ENCODE data around the gene ALG14.
"Not testable (repeated sequence)": the region's sequence is repeated elsewhere in the genome, so short reads cannot be mapped to it uniquely, and the experiment has no call there.

ALG14 gene

GRCh38 chr1:95088303-95088702 lies 15.6 kb upstream of the ALG14 start:
- no peak for DNase-seq (ENCODE audit: low read depth, low spot score)

GRCh38 chr1:95086949-95087533 lies 14.3 kb upstream of the ALG14 start:
- peak; percentile 62 for DNase-seq (ENCODE audit: low read depth, low spot score)

DNA sequence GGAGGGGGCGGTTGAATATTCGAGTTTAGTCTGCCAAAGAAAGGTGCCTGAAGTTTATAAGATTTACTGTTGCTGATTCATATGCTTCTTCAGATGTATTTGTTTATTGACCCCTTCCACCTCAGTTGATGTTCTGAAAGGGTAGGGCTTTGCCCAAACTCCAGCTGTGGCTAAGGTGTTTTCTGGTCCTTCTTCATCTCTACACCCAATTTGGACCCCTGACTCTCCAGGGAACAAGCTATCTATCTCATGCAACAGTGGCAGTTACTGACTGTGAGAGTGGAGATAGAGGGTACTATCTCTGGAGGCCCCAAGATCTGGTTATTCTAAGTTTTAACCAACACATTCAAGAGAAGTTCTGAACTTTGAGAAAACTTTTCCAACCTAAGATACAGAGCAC lies 12.6 kb upstream of the ALG14 start:
- DNase-seq (ENCODE audit: low read depth, low spot score), result no peak

- DNase-seq (ENCODE audit: low read depth, low spot score), result peak; percentile 34
These were observed 11.8 kb upstream of the ALG14 start for GRCh38 chr1:95084317-95085176.

GRCh38 chr1:95080879-95081278 lies 8.1 kb upstream of the ALG14 start:
- DNase-seq (ENCODE audit: low read depth, low spot score), result no peak

GRCh38 chr1:95080446-95080845 lies 7.7 kb upstream of the ALG14 start:
- DNase-seq (ENCODE audit: low read depth, low spot score), result no peak

- DNase-seq (ENCODE audit: low read depth, low spot score), result no peak
These were observed 3.3 kb upstream of the ALG14 start for GRCh38 chr1:95076034-95076433.

GRCh38 chr1:95073446-95073845 lies 695 bp upstream of the ALG14 start:
- no peak for DNase-seq (ENCODE audit: low read depth, low spot score)

GRCh38 chr1:95072117-95072516 lies 634 bp downstream of the ALG14 start:
- DNase-seq (ENCODE audit: low read depth, low spot score), result no peak

DNA sequence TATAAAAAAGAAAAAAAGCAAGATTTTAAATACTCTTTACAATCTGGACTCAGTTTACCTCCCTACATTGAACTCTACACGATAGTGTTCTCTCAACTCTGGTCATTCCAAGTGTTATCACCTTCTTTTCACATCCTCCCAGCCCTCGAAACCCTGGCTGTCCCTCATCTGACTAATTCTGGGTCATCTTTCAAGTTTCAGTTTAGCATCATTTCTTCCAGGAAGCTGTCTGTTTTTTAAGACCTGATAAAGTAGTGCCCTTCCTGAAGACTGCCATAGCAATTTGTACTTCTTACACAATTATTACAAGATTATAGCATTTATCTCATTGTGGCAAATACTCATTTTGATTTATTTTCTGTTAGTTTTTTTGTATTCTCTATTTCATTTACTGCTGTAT lies 1.2 kb downstream of the ALG14 start:
- DNase-seq (ENCODE audit: low read depth, low spot score), result no peak

- DNase-seq (ENCODE audit: low read depth, low spot score), result no peak
These were observed 3.0 kb downstream of the ALG14 start for GRCh38 chr1:95069710-95070093.

GRCh38 chr1:95068956-95069709 lies 3.6 kb downstream of the ALG14 start:
- DNase-seq (ENCODE audit: low read depth, low spot score), result no peak

DNA sequence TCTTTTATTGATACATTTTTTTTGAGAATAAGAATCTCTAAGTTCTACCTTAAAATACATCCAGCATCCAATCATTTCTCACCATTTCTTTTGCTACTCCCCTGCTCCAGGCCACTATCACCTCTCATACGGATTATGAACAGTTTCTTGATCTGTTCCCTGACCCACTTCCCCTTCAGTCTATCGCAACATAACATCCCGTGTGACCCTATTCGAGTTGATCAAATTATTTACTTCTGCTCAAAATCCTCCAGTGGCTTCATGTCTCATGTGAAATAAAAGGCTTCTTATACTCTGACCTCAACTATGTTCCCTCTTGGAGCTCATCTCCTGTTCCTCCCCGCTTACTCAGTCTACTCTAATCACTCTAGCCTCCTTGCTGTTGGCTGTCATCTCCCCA lies 5.2 kb downstream of the ALG14 start:
- no peak for DNase-seq (ENCODE audit: low read depth, low spot score)

DNA sequence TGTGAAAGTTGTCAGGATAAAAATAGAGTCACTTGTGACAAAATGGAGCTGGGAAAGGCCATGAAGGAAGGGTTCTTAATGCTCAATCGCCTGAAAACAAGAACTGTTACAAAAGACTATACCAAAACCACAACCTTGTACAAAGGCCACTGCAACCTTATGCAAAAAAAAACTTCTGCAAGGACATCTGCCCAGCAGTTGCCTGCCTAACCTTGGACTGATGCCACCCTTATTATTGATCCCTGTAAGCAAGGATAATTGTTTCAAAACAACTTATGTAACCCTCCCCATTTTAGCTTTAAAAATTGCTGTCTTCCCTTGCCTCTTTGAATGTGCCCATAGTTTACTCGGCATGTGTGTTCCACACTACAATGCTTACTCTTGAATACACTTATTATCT lies 5.7 kb downstream of the ALG14 start:
- DNase-seq (ENCODE audit: low read depth, low spot score), result no peak

- DNase-seq (ENCODE audit: low read depth, low spot score), result no peak
These were observed 11.2 kb downstream of the ALG14 start for GRCh38 chr1:95061445-95062006.

GRCh38 chr1:95058974-95059373 lies 13.8 kb downstream of the ALG14 start:
- no peak for DNase-seq (ENCODE audit: low read depth, low spot score)

DNA sequence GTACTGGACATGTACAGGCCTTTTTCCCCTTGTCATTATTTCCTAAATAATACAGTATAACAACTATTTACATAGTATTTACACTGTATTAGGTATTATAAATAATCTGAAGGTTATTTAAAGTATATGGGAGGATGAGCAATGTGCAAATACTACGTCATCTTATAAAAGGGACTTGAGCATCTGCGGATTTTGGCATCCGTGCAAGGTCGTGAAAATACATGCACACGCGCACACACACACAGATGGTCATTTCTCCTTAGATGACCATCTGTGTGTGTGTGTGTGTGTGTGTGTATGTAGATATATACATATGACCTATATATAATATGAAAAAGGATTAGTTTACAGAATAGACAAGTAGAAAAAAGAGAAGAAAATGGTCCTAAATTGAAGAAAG lies 15.4 kb downstream of the ALG14 start:
- DNase-seq (ENCODE audit: low read depth, low spot score), result no peak

DNA sequence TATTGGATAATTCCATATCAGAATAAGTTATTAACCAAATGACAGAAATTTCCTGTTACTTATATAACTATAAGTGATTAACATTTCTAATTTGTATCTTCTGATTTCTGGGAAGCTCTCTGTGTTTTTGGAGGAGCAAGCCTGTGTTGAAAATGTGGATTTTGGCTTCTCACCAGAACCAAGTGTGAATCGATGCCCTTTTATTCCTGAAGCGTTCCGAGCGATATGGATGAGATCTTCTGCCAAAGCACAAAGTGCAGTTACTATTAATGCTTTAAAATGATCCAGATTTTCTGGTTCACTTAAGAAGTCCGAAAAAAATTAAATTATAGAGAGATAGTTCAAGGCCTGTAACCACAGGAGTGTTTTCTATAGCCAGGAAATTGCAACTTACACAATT lies 22.8 kb downstream of the ALG14 start:
- DNase-seq (ENCODE audit: low read depth, low spot score), result no peak

DNA sequence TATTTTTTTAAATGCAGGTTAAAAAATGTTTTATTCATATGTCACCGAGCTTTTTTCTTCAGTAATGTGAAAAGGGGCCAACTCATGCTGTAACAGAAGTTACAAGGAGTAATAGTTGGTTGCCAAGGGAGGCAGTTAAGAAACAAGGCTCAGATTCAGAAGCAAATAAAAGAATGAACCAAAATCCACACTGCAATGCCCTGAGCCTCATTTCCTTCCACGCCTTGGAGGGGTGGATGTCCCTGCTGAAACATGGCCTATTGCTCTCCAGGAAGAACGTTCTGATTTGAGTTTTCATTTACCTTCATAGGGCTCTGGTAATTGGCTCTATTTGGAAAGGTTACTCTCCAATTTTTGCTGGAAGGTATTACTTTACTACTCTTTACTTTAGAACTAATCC lies 24.4 kb downstream of the ALG14 start:
- DNase-seq (ENCODE audit: low read depth, low spot score), result no peak

DNA sequence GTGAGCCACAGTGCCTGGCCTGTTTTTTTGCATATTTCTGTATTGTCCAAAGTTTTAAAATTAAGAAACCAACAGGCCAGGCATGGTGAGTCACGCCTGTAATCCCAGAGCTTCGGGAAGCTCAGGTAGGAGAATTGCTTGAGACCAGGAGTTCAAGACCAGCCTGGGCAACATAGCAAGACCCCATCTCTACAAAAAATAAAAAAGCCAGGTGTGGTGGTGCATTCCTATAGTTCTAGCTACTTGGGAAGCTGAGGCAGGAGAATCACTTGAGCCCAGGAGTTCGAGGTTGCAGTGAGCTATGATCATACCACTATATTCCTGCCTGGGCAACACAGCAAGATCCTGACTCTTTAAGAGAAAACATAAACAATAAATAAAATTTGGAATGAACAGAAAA lies 25.1 kb downstream of the ALG14 start:
- not testable (repeated sequence) for DNase-seq (ENCODE audit: low read depth, low spot score)

GRCh38 chr1:95046359-95046758 lies 26.4 kb downstream of the ALG14 start:
- no peak for DNase-seq (ENCODE audit: low read depth, low spot score)
